ENCODE data around the gene ACP1.
"Not testable (repeated sequence)": the region's sequence is repeated elsewhere in the genome, so short reads cannot be mapped to it uniquely, and the experiment has no call there.

The ACP1 gene

GRCh38 chr2:314561-315336 is 50.0 kb downstream of the ACP1 start:
- Histone ChIP-seq H3K27ac (ENCODE audit: low read depth, low read length, poor library complexity, severe bottlenecking) (no peak overlapping the region), H3K27me3 (ENCODE audit: insufficient read depth, low read length) (no peaks in the 10 kb centered on the region), H3K9me2 (ENCODE audit: low read depth, low read length) (no peaks in the 10 kb centered on the region), H4K20me1 (ENCODE audit: insufficient read depth, low read length) (no peaks in the 10 kb centered on the region), H3K9ac (ENCODE audit: low read length) (no peak overlapping the region), H3K79me2 (ENCODE audit: insufficient read depth, low read length) (no peaks in the 10 kb centered on the region), H3K9me3 (ENCODE audit: low read length) (no peaks in the 10 kb centered on the region), H3K4me1 (ENCODE audit: insufficient read depth, low read length, severe bottlenecking) (peaks cover 3% of the 10 kb centered on the region), H3K36me3 (ENCODE audit: insufficient read depth, low read length) (no peaks in the 10 kb centered on the region; the same call in 1 of the 2 replicates), H2AFZ (ENCODE audit: low read length) (no peak overlapping the region), H3K4me2 (ENCODE audit: low read length) (no peak overlapping the region), H3F3A (ENCODE audit: insufficient read depth, low read length) (no peaks in the 10 kb centered on the region), H3K4me3 (ENCODE audit: low read depth, low read length, poor library complexity, severe bottlenecking) (no peak overlapping the region)
- TF ChIP-seq EZH2 (IDR thresholded peaks at IDR 0.05; ENCODE audit: borderline replicate concordance, low read length): no peak
- TF ChIP-seq, protein P1, sequence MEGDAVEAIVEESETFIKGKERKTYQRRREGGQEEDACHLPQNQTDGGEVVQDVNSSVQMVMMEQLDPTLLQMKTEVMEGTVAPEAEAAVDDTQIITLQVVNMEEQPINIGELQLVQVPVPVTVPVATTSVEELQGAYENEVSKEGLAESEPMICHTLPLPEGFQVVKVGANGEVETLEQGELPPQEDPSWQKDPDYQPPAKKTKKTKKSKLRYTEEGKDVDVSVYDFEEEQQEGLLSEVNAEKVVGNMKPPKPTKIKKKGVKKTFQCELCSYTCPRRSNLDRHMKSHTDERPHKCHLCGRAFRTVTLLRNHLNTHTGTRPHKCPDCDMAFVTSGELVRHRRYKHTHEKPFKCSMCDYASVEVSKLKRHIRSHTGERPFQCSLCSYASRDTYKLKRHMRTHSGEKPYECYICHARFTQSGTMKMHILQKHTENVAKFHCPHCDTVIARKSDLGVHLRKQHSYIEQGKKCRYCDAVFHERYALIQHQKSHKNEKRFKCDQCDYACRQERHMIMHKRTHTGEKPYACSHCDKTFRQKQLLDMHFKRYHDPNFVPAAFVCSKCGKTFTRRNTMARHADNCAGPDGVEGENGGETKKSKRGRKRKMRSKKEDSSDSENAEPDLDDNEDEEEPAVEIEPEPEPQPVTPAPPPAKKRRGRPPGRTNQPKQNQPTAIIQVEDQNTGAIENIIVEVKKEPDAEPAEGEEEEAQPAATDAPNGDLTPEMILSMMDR (IDR thresholded peaks at IDR 0.05; ENCODE audit: low read length): no peak

- H3K27ac ChIP-seq (ENCODE audit: low read depth, low read length, poor library complexity, severe bottlenecking); H3K9me3 ChIP-seq (ENCODE audit: low read length); H3K9me2 ChIP-seq (ENCODE audit: low read depth, low read length); H3F3A ChIP-seq (ENCODE audit: insufficient read depth, low read length); H3K27me3 ChIP-seq (ENCODE audit: insufficient read depth, low read length); H3K9ac ChIP-seq (ENCODE audit: low read length); H3K79me2 ChIP-seq (ENCODE audit: insufficient read depth, low read length); H4K20me1 ChIP-seq (ENCODE audit: insufficient read depth, low read length); H2AFZ ChIP-seq (ENCODE audit: low read length); H3K36me3 ChIP-seq (ENCODE audit: insufficient read depth, low read length); H3K4me1 ChIP-seq (ENCODE audit: insufficient read depth, low read length, severe bottlenecking); H3K4me2 ChIP-seq (ENCODE audit: low read length); H3K4me3 ChIP-seq (ENCODE audit: low read depth, low read length, poor library complexity, severe bottlenecking): not testable (repeated sequence)
Observed at GRCh38 chr2:315925-316324, 51.2 kb downstream of the ACP1 start.

GRCh38 chr2:316381-316780 is 51.6 kb downstream of the ACP1 start:
- Histone ChIP-seq H4K20me1 (ENCODE audit: insufficient read depth, low read length) (no peaks in the 10 kb centered on the region), H3K9me3 (ENCODE audit: low read length) (no peaks in the 10 kb centered on the region), H3K4me2 (ENCODE audit: low read length) (no peak overlapping the region), H3K27ac (ENCODE audit: low read depth, low read length, poor library complexity, severe bottlenecking) (no peak overlapping the region), H3K27me3 (ENCODE audit: insufficient read depth, low read length) (no peaks in the 10 kb centered on the region), H2AFZ (ENCODE audit: low read length) (no peak overlapping the region), H3K36me3 (ENCODE audit: insufficient read depth, low read length) (no peaks in the 10 kb centered on the region; the same call in 1 of the 2 replicates), H3K4me1 (ENCODE audit: insufficient read depth, low read length, severe bottlenecking) (no peaks in the 10 kb centered on the region), H3K9me2 (ENCODE audit: low read depth, low read length) (no peaks in the 10 kb centered on the region), H3K4me3 (ENCODE audit: low read depth, low read length, poor library complexity, severe bottlenecking) (no peak overlapping the region), H3K79me2 (ENCODE audit: insufficient read depth, low read length) (no peaks in the 10 kb centered on the region), H3K9ac (ENCODE audit: low read length) (no peak overlapping the region), H3F3A (ENCODE audit: insufficient read depth, low read length) (no peaks in the 10 kb centered on the region)
- TF ChIP-seq, protein P1 (IDR thresholded peaks at IDR 0.05; ENCODE audit: low read length): no peak
- no peak for TF ChIP-seq EZH2 (IDR thresholded peaks at IDR 0.05; ENCODE audit: borderline replicate concordance, low read length)
